Keratinocyte (primary cell): ENCODE results near the gene FZD2. TPM values are rescaled to one million over a fixed set of nuclear protein-coding genes. Genes with fewer than 3 reads are reported as not detected.

Experiments
- DNase-seq: peaks from one replicate; pipeline ENCODE4 v3.0.0-alpha.2; 2011; ENCODE audit warnings: low read depth, missing footprints, low spot score
- FAIRE-seq: peaks from 2 replicates; lab custom pipeline; 2011; peaks lifted over from hg19 to GRCh38; lab: Jason Lieb, UNC
- H2AFZ ChIP-seq: 2 replicates; pipeline ENCODE4 v1.6.0; 2012; ENCODE audit warnings: low read length, control low read depth, inconsistent platforms; ENCODE audit not compliant: control insufficient read depth
- H3K27ac ChIP-seq: 2 replicates; pipeline ENCODE4 v1.5.1; 2011; ENCODE audit warnings: low read length; ENCODE audit not compliant: control insufficient read depth, insufficient read depth
- H3K27me3 ChIP-seq: 3 replicates; pipeline ENCODE4 v1.6.0; 2011; ENCODE audit warnings: low read length; ENCODE audit not compliant: control insufficient read depth, insufficient read depth; ENCODE audit errors: extremely low read depth
- H3K36me3 ChIP-seq, 2 experiments: 2 replicates in 1 of 2; 3 replicates in 1 of 2; pipeline ENCODE4 v1.5.1; 2011; ENCODE audit warnings: low read length in 2 of 2, mild to moderate bottlenecking in 1 of 2; ENCODE audit not compliant: control insufficient read depth in 2 of 2, insufficient read depth in 2 of 2; ENCODE audit errors: extremely low read depth in 1 of 2
- H3K4me1 ChIP-seq: 3 replicates; pipeline ENCODE4 v1.5.1; 2011; ENCODE audit warnings: low read length; ENCODE audit not compliant: control insufficient read depth, insufficient read depth; ENCODE audit errors: extremely low read depth
- H3K4me2 ChIP-seq: 3 replicates; pipeline ENCODE4 v1.6.0; 2011; ENCODE audit warnings: low read depth, low read length; ENCODE audit not compliant: control insufficient read depth, insufficient read depth; ENCODE audit errors: extremely low read depth
- H3K4me3 ChIP-seq, 3 experiments: fragments of 200-600 bp in 1 of 3; sonication (generic) in 1 of 3; 2 replicates in 2 of 3; 3 replicates in 1 of 3; pipeline ENCODE4 v1.5.1; 2011 to 2016; ENCODE audit warnings: low read length in 3 of 3, mild to moderate bottlenecking in 3 of 3, control low read depth in 2 of 3, inconsistent platforms in 1 of 3, low read depth in 1 of 3, mixed read lengths in 1 of 3, mixed run types in 1 of 3, moderate library complexity in 1 of 3; ENCODE audit not compliant: control insufficient read depth in 2 of 3, insufficient read depth in 2 of 3; ENCODE audit errors: extremely low read depth in 1 of 3
- H3K79me2 ChIP-seq: 2 replicates; pipeline ENCODE4 v1.6.0; 2012; ENCODE audit warnings: low read length; ENCODE audit not compliant: control insufficient read depth, insufficient read depth
- H3K9ac ChIP-seq: 3 replicates; pipeline ENCODE4 v1.6.0; 2011; ENCODE audit warnings: low read length; ENCODE audit not compliant: control insufficient read depth, insufficient read depth; ENCODE audit errors: extremely low read depth
- H3K9me1 ChIP-seq: 3 replicates; pipeline ENCODE4 v1.6.0; 2011; ENCODE audit warnings: low read length; ENCODE audit not compliant: control insufficient read depth, insufficient read depth; ENCODE audit errors: extremely low read depth
- H3K9me3 ChIP-seq: 2 replicates; pipeline ENCODE4 v1.5.1; 2012; ENCODE audit warnings: low read depth, low read length; ENCODE audit not compliant: control insufficient read depth
- H4K20me1 ChIP-seq: 3 replicates; pipeline ENCODE4 v1.6.0; 2011; ENCODE audit warnings: low read length; ENCODE audit not compliant: control insufficient read depth, insufficient read depth; ENCODE audit errors: extremely low read depth
- CTCF ChIP-seq, 3 experiments: IDR thresholded peaks in 1 of 3; conservative IDR thresholded peaks in 1 of 3; optimal IDR thresholded peaks in 1 of 3; 2 replicates in 2 of 3; 3 replicates in 1 of 3; pipeline versions ENCODE3 to v1.5.1; 2011; ENCODE audit warnings: low read length in 3 of 3, mild to moderate bottlenecking in 3 of 3, moderate library complexity in 2 of 3, control low read depth in 1 of 3, inconsistent platforms in 1 of 3; ENCODE audit not compliant: insufficient read depth in 2 of 3; ENCODE audit errors: extremely low read depth in 1 of 3
- EZH2 ChIP-seq: IDR thresholded peaks from one replicate; pipeline ENCODE4 v1.6.1; 2012; ENCODE audit warnings: inconsistent platforms, mild to moderate bottlenecking, low read length, moderate library complexity
- dilution Hi-C: fragments of 300-500 bp; cut with MboI; formaldehyde crosslinking; loops from one replicate; pipeline ENCODE4 v1.7.0; 2020; ENCODE audit warnings: low sequenced_read_pairs; ENCODE audit not compliant: extremely low pct_ligation_motif_present
- polyA plus RNA-seq, 5 experiments: library from polyadenylated mRNA; depleted of rRNA in 3 of 5; stranded (reverse) in 3 of 5; stranded (forward) in 1 of 5; unstranded in 1 of 5; fragments of >200 nt; gene quantifications; 1 replicate in 1 of 5; 2 replicates in 3 of 5; 3 replicates in 1 of 5; pipeline versions ENCODE4 v1.2.1 to v1.2.3, GENCODE V29; 2011 to 2012; ENCODE audit warnings: missing spikeins in 2 of 5, low read depth in 1 of 5, low replicate concordance in 1 of 5

FZD2 gene
- polyA plus RNA-seq, 1 donor (not counting 4 experiments of a cell fraction or from before 2014, with no cell fraction given), result 2.6 TPM

GRCh38 chr17:44591206-44591605 lies 33.9 kb downstream of the FZD2 start:
- Histone ChIP-seq H3K9me1 (no peaks in the 10 kb centered on the region), H3K27ac (no peak overlapping the region), H3K4me1 (peaks cover 12% of the 10 kb centered on the region), H3K27me3 (no peaks in the 10 kb centered on the region), H3K4me2 (no peak overlapping the region), H3K9me3 (no peaks in the 10 kb centered on the region), H4K20me1 (no peaks in the 10 kb centered on the region), H3K79me2 (no peaks in the 10 kb centered on the region), H3K4me3 (no peak overlapping the region), H2AFZ (no peak overlapping the region), H3K9ac (no peak overlapping the region), H3K36me3 (no peaks in the 10 kb centered on the region)
- no peak for DNase-seq
- no peak for FAIRE-seq
- TF ChIP-seq EZH2, result no peak
- no peak for TF ChIP-seq CTCF (optimal IDR thresholded peaks at IDR 0.05 in 1 of 3, IDR thresholded peaks at IDR 0.05 in 1 of 3, conservative IDR thresholded peaks at IDR 0.05 in 1 of 3; ENCODE audit: extremely low read depth in 1 of 3, insufficient read depth in 2 of 3, low read length in 3 of 3)
- dilution Hi-C loops, result loop anchor here (5.0 kb wide), 1 partner anchor 49 kb away; no protein-coding TSS in a partner anchor

GRCh38 chr17:44593156-44593555 lies 35.9 kb downstream of the FZD2 start:
- H3K27me3 ChIP-seq, result no peaks in the 10 kb centered on the region

More at GRCh38 chr17:44593156-44593555, 35.9 kb downstream of the FZD2 start:
- no peak overlapping the region for H3K4me3 ChIP-seq
- no peak for FAIRE-seq
- no peak for DNase-seq
- H4K20me1 ChIP-seq, result no peaks in the 10 kb centered on the region
- H3K9me3 ChIP-seq, result no peaks in the 10 kb centered on the region
- TF ChIP-seq EZH2 (no peak), CTCF (optimal IDR thresholded peaks at IDR 0.05 in 1 of 3, IDR thresholded peaks at IDR 0.05 in 1 of 3, conservative IDR thresholded peaks at IDR 0.05 in 1 of 3; ENCODE audit: extremely low read depth in 1 of 3, insufficient read depth in 2 of 3, low read length in 3 of 3) (no peak)
- H3K27ac ChIP-seq, result no peak overlapping the region
- H3K4me1 ChIP-seq, result peaks cover 3% of the 10 kb centered on the region
- H3K4me2 ChIP-seq, result no peak overlapping the region
- no peaks in the 10 kb centered on the region for H3K79me2 ChIP-seq
- dilution Hi-C loops, result loop anchor here (5.0 kb wide), 1 partner anchor 51 kb away; no protein-coding TSS in a partner anchor
- no peaks in the 10 kb centered on the region for H3K9me1 ChIP-seq
- H3K9ac ChIP-seq, result no peak overlapping the region
- H2AFZ ChIP-seq, result no peak overlapping the region
- H3K36me3 ChIP-seq, result no peaks in the 10 kb centered on the region
